ENCODE measurements around the gene USP7.

USP7 gene

DNA sequence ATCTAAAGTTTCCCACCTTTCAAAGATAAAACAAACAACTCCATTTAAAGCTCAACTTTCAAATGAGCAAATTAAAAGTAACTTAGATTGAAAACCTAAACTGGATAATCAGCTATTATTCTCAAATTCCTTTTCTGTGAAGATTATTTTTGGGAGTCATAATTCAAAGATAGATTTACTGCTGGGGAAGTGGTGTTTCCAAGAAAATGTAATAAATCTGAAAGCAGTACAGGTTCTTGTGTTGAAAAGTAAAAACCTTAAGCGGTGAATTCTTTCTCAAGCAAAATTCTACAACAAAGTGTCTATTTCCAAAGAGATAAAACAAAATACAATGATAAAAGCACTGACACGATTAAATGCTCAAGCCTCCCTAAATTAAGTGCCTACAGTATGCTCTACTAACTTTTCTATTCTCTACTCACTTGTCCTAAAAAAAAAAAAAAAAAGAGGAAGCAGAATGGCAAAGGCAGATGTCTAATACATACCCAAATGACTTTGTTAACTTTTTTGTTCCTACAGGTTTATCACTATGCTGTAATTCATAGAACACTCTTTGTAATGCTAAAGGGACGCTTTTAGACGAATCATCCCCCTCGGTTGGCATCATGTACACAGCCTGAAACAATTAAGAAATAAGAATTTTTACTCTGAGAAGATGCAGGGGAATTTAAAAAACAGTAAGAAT is 47.0 kb downstream of the USP7 start:
- no peak for TF ChIP-seq ZNF274 (IDR thresholded peaks at IDR 0.05; ENCODE audit: low read depth, low read length)
- H3K4me3 ChIP-seq (ENCODE audit: low read length) = no peak overlapping the region

DNA sequence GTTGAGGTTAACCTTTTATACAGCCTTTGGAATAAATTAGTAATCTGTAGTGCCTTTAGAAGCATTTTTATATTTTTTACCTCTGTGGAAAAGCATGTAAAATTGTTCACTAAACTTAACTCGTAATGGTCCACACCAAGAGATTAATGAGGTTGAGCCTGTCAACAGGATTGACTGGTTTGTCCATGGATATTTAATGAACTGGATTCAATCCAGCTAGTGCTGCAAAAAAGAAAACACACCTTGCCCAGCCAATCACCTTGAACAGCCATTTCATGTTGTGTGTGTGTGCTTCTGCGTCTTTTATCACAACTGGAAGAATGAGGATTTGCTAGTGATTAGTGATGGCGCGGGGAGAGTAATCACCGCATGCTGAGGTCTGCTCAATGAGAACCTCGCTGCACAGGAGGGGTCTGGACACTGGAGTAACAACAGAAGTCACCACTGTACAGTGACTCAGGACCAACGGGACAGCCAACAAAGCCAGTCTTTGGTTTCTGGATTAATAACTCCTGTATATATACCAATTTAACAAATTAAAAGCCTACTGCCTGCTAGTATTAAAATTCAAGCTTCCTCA is 47.9 kb downstream of the USP7 start:
- no peak for TF ChIP-seq ZNF274 (IDR thresholded peaks at IDR 0.05; ENCODE audit: low read depth, low read length)
- no peak overlapping the region for H3K4me3 ChIP-seq (ENCODE audit: low read length)

GRCh38 chr16:8914098-8914497 is 49.6 kb downstream of the USP7 start:
- TF ChIP-seq ZNF274 (IDR thresholded peaks at IDR 0.05; ENCODE audit: low read depth, low read length) = no peak

DNA sequence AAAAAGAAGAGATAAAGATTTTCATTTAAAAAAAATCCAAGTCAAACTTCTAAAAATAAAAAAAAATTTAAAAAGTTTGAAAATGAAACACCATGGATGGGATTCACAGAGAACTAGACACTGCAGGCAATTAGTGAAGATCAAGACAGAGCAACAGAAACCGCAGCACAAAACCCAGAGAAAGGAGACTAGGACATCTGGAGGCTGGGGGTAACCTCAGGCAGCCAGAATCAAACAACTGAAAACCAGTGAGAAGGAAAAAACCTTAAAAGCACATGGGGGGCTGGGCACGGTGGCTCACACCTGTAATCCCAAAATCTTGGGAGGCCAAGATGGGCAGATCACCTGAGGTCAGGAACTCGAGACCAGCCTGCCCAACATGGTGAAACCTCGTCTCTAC is 50.9 kb downstream of the USP7 start:
- TF ChIP-seq ZNF274 (IDR thresholded peaks at IDR 0.05; ENCODE audit: low read depth, low read length) = no peak

More at GRCh38 chr16:8914098-8914497, 49.6 kb downstream of the USP7 start:
- H3K4me3 ChIP-seq (ENCODE audit: low read length) = no peak overlapping the region

DNA sequence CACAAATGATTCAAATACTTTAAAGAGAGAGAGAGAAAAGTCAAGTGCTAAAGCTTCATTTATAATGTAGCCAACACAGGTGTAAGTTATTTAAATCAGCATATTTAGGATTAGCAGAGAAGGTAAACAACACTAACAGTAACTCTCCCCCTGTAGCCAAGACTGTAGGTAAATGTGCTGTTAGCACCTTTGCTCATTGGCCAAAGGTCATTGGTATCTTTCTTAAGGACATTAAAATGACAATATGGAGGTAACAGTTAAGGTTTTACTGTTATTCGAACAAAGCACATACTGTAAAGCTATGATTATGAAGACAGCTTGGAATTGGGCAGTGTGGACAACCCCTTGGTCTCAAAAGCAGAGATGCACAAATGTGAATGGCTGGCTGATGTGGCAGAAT is 52.9 kb downstream of the USP7 start:
- H3K4me3 ChIP-seq (ENCODE audit: low read length) = no peak overlapping the region
- no peak for TF ChIP-seq ZNF274 (IDR thresholded peaks at IDR 0.05; ENCODE audit: low read depth, low read length)

More for the DNA sequence above, 50.9 kb downstream of the USP7 start:
- H3K4me3 ChIP-seq (ENCODE audit: low read length) = no peak overlapping the region

- H3K4me3 ChIP-seq (ENCODE audit: low read length) = no peak overlapping the region
- no peak for TF ChIP-seq ZNF274 (IDR thresholded peaks at IDR 0.05; ENCODE audit: low read depth, low read length)
Measured at GRCh38 chr16:8908810-8909468, 54.8 kb downstream of the USP7 start.

DNA sequence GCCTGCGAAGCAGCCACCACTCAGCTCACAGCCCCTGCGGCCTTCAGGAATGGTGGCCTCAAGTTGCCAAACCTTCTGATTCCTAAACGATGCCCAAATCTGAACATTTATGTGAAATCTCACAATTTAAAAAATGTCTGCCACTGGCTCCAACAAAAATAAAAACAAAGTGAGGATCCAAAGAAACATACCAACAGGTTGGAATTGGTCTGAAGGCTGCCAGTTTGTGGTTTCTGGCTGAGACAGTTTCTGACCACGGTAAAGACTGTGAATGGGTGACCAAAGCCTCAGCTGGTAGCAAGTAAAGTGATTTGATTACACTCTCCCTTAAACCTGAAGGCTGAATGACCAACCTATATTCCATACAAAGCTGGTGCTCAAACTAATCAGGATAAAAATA is 56.6 kb downstream of the USP7 start:
- no peak for TF ChIP-seq ZNF274 (IDR thresholded peaks at IDR 0.05; ENCODE audit: low read depth, low read length)

DNA sequence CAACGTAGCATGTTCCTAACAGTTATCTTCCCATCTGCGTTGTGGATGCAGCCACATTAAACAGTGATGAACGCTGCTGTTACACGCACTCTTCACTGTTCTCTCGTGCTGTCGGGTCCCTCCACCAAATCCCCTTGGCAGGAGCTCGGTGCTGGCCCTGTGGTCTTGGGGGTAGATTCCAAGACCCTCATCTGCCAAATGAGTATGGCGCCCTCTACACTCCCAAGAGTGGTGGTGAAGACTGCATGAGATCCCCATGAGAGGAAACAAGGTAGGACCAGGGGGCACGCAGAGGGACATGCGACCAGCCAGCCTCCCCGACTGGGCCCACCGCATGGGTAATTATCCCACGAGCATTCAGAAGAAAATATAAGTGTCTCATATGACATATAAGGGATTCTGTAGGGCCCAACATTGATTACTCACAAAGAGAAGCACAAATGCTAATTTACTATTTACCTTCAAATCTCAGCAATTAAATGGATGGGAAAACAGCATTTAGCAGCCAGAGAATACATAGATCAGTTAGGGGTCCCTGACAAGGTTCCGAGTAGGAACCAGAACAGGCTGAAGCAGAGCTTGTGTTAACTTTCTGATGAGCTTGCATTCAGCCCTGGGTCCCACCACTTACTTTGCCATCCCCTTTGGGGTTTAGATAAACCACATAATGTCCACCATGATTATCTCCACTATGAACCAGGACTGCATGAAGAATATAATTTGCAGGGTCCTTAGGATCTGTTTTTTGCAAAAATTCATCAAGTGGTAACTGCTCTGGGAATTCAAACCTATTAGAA is 57.7 kb downstream of the USP7 start:
- TF ChIP-seq ZNF274 (IDR thresholded peaks at IDR 0.05; ENCODE audit: low read depth, low read length) = no peak
- no peak overlapping the region for H3K4me3 ChIP-seq (ENCODE audit: low read length)

More for the DNA sequence above, 56.6 kb downstream of the USP7 start:
- no peak overlapping the region for H3K4me3 ChIP-seq (ENCODE audit: low read length)

DNA sequence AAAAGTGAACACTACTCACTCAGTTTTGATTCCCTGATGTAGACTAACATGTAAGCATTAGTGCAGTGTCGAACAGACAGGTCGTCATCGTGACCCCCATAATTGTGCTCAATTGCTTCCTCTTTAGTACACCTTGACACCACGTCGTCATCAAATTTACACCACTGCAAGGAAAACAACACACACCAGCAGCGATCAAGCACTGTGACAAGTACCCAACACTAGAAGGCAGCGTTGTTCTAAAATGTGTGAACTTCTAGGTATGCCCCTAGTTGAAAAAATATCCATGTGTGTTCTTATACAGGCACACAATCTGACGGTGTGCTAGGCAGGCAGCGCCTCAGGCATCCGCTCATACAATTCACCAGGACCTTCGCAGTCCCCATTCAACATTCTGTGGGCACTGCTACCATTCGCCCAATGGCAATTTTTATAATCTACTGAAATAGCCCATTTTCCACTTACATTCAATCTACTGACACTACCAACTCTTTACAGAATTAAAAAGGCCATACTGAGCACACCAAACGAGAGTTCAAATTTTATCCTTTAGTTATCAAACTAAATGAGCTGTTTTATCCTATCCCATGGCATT is 58.4 kb downstream of the USP7 start:
- H3K4me3 ChIP-seq (ENCODE audit: low read length) = no peak overlapping the region
- TF ChIP-seq ZNF274 (IDR thresholded peaks at IDR 0.05; ENCODE audit: low read depth, low read length) = no peak

DNA sequence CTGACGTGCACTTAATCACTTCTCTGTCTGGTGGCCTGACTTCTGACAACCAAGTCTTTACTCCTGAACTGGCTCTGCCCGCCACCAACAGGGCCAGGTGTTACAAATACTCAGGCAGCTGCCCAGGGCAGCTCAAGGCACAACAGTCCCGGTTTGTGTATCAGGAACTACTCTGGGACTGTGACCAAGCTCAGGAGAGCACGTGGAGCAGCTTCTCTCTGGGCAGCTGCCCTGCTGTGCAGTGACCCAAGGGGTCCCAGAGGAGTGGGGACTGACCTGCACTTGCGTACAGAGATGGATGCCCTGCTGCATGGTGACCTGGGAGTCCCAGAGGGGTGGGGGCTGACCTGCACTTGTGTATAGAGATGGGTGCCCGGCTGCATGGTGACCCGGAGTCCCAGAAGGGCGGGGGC is 59.7 kb downstream of the USP7 start:
- TF ChIP-seq ZNF274 (IDR thresholded peaks at IDR 0.05; ENCODE audit: low read depth, low read length) = no peak
- no peak overlapping the region for H3K4me3 ChIP-seq (ENCODE audit: low read length)

- no peak overlapping the region for H3K4me3 ChIP-seq (ENCODE audit: low read length)
- TF ChIP-seq ZNF274 (IDR thresholded peaks at IDR 0.05; ENCODE audit: low read depth, low read length) = no peak
Measured at GRCh38 chr16:8903004-8903403, 60.7 kb downstream of the USP7 start.

GRCh38 chr16:8901320-8901861 is 62.3 kb downstream of the USP7 start:
- no peak overlapping the region for H3K4me3 ChIP-seq (ENCODE audit: low read length)
- no peak for TF ChIP-seq ZNF274 (IDR thresholded peaks at IDR 0.05; ENCODE audit: low read depth, low read length)

DNA sequence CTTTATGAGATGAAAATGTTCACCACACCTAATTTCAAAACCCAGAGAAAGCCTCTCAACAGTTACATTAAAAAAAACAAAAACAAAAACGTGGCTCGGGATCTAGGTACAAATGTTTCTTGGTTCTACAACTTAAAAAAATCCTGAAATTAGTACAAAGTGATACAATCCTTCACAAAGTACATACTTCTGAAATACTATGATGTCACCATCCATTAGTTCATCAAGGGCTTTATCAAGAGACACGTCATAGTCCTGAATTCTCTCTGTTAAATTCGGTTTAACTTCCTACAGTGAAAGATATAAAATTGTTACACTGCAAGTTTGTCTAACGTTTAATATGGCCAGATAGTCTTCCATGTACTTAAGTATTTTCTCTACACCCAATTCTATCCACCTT is 63.4 kb downstream of the USP7 start:
- H3K4me3 ChIP-seq (ENCODE audit: low read length) = no peak overlapping the region
- TF ChIP-seq ZNF274 (IDR thresholded peaks at IDR 0.05; ENCODE audit: low read depth, low read length) = no peak

Measured in GM08714 (cell line).